BE2C (cell line): ENCODE results near the gene WFDC11.
"Not testable (repeated sequence)": the region's sequence is repeated elsewhere in the genome, so short reads cannot be mapped to it uniquely, and the experiment has no call there.

Experiments used
- DNase-seq: peaks from one replicate; pipeline ENCODE4 v3.0.0-alpha.2; 2020
- H3K27me3 ChIP-seq: fragments of 250-450 bp; sonication (Bioruptor Pico); 2 replicates; pipeline ENCODE4 v1.5.1; 2020; ENCODE audit warnings: mild to moderate bottlenecking
- H3K36me3 ChIP-seq: fragments of 250-450 bp; sonication (Bioruptor Pico); 2 replicates; pipeline ENCODE4 v1.5.1; 2020; ENCODE audit warnings: mild to moderate bottlenecking
- H3K4me1 ChIP-seq: fragments of 250-450 bp; sonication (Bioruptor Pico); 2 replicates; pipeline ENCODE4 v1.5.1; 2020
- H3K4me3 ChIP-seq: 2 replicates; pipeline ENCODE4 v1.5.1; 2011; ENCODE audit warnings: low read depth, low read length
- H3K9me3 ChIP-seq: fragments of 250-450 bp; sonication (Bioruptor Pico); 2 replicates; pipeline ENCODE4 v1.5.1; 2020
- CTCF ChIP-seq: IDR thresholded peaks from 2 replicates; pipeline ENCODE4 v1.5.1; 2012; ENCODE audit warnings: mild to moderate bottlenecking, low read depth, low read length

Gene WFDC11

DNA sequence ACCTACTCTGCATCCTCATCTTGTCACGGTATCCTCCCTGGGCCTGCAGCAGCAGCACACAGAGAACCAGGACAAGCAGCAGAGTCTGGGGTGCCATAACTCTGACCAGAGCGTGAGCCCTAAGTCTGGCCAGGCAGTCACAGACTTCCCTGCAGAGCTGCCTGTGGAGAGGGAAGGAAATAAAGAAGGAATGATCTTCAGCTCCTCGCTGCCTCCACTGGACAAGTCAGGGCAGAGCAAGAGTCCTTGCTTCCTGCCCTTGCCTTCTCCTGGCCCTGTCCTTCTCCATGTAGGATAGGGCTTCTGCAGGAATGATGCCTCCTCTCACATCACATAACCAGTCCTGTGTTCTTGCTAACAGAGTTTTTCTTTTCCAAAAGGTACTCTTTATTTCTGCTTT, 15.9 kb upstream of the WFDC11 start:
- no peaks in the 10 kb centered on the region; the same call in 1 of the 2 replicates for H3K9me3 ChIP-seq
- TF ChIP-seq CTCF, result no peak
- H3K4me3 ChIP-seq, result no peak overlapping the region
- H3K4me1 ChIP-seq, result no peaks in the 10 kb centered on the region
- DNase-seq, result no peak
- H3K27me3 ChIP-seq, result no peaks in the 10 kb centered on the region
- H3K36me3 ChIP-seq, result no peaks in the 10 kb centered on the region

GRCh38 chr20:45679650-45680049, 9.6 kb upstream of the WFDC11 start:
- H3K4me3 ChIP-seq, result no peak overlapping the region
- H3K4me1 ChIP-seq, result no peaks in the 10 kb centered on the region
- no peaks in the 10 kb centered on the region for H3K36me3 ChIP-seq
- no peaks in the 10 kb centered on the region for H3K9me3 ChIP-seq
- H3K27me3 ChIP-seq, result no peaks in the 10 kb centered on the region
- no peak for DNase-seq
- no peak for TF ChIP-seq CTCF

GRCh38 chr20:45672765-45673164, 2.7 kb upstream of the WFDC11 start:
- no peak overlapping the region for H3K4me3 ChIP-seq
- TF ChIP-seq CTCF, result no peak
- H3K27me3 ChIP-seq, result peaks cover 4% of the 10 kb centered on the region; the same call in 1 of the 2 replicates
- no peak for DNase-seq
- H3K36me3 ChIP-seq, result no peaks in the 10 kb centered on the region
- H3K4me1 ChIP-seq, result no peaks in the 10 kb centered on the region
- no peaks in the 10 kb centered on the region for H3K9me3 ChIP-seq

- DNase-seq, H3K4me1 ChIP-seq, H3K27me3 ChIP-seq, H3K36me3 ChIP-seq, H3K9me3 ChIP-seq, H3K4me3 ChIP-seq: not testable (repeated sequence)
These were observed 13.0 kb downstream of the WFDC11 start for GRCh38 chr20:45657038-45657437.

DNA sequence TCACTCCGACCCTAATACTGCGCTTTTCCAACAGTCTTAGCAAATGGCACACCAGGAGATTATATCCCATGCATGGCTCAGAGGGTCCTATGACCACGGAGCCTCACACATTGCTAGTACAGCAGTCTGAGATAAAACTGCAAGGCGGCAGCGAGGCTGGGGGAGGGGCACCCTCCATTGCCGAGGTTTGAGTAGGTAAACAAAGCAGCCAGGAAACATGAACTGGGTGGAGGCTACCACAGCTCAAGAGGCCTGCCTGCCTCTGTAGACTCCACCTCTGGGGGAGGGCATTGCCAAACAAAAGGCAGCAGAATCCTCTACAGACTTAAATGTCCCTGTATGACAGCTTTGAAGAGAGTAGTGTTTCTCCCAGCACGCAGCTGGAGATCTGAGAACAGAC, 18.3 kb downstream of the WFDC11 start:
- not testable (repeated sequence) for H3K36me3 ChIP-seq, H3K9me3 ChIP-seq, H3K4me1 ChIP-seq, H3K4me3 ChIP-seq, H3K27me3 ChIP-seq, DNase-seq

- Histone ChIP-seq H3K9me3 (no peaks in the 10 kb centered on the region), H3K36me3 (no peaks in the 10 kb centered on the region), H3K4me1 (no peaks in the 10 kb centered on the region), H3K27me3 (no peaks in the 10 kb centered on the region), H3K4me3 (no peak overlapping the region)
- no peak for DNase-seq
- TF ChIP-seq CTCF, result no peak
These were observed 20.7 kb downstream of the WFDC11 start for GRCh38 chr20:45649312-45649863.

- no peak for TF ChIP-seq CTCF
- Histone ChIP-seq H3K4me1 (no peaks in the 10 kb centered on the region), H3K4me3 (no peak overlapping the region), H3K36me3 (no peaks in the 10 kb centered on the region), H3K9me3 (no peaks in the 10 kb centered on the region), H3K27me3 (no peaks in the 10 kb centered on the region)
- DNase-seq, result no peak
These were observed 22.5 kb downstream of the WFDC11 start for GRCh38 chr20:45647441-45648050.
